ENCODE data around the gene MED29. TPM values are rescaled to one million over a fixed set of nuclear protein-coding genes. Genes with fewer than 3 reads are reported as not detected.

MED29 gene
- 30.9 and 33.6 TPM in 2 replicates for total RNA-seq

GRCh38 chr19:39390751-39391437, at the start of gene MED29, which contains the start of gene PAF1:
Gene MED29 (plus strand): TSS chr19:39391378. CDS start chr19:39391423, 45 bp downstream.
Gene PAF1 (minus strand): TSS chr19:39391106. CDS start chr19:39390864, 242 bp downstream.

GRCh38 chr19:39341719-39342604, 49.2 kb upstream of the MED29 start, which contains the start of gene SAMD4B:
Gene SAMD4B (plus strand): TSS chr19:39342421. CDS start chr19:39356894, 14,473 bp downstream.

GRCh38 chr19:39406656-39407409, 15.7 kb downstream of the MED29 start, which contains the start of gene ZFP36:
Gene ZFP36 (plus strand): TSS chr19:39406847. CDS start chr19:39406905, 58 bp downstream.

GRCh38 chr19:39412100-39412866, 21.1 kb downstream of the MED29 start, which contains the start of gene PLEKHG2:
Gene PLEKHG2 (plus strand): TSS chr19:39412669. CDS start chr19:39414087, 1,418 bp downstream.

GRCh38 chr19:39435499-39436349, 44.5 kb downstream of the MED29 start, which contains the start of gene RPS16:
Gene RPS16 (minus strand): TSS chr19:39435949. CDS start chr19:39435895, 54 bp downstream.

GRCh38 chr19:39445196-39446111, 54.3 kb downstream of the MED29 start, which contains the start of gene SUPT5H:
Gene SUPT5H (plus strand): TSS chr19:39445582. CDS start chr19:39445891, 309 bp downstream.

Other genes with a start within 250 kb of the MED29 start
- 0.72 and 1.3 TPM in 2 replicates for gene NCCRP1, start 194.4 kb upstream of the MED29 start, total RNA-seq
- not detected in 2 replicates for gene SYCN, start 187.1 kb upstream of the MED29 start, total RNA-seq
- gene IFNL3, start 146.4 kb upstream of the MED29 start, total RNA-seq = not detected in 2 replicates
- not detected in 2 replicates for gene IFNL4, start 142.5 kb upstream of the MED29 start, total RNA-seq
- not detected in 2 replicates for gene IFNL2, start 123.0 kb upstream of the MED29 start, total RNA-seq
- not detected in 2 replicates for gene IFNL1, start 95.0 kb upstream of the MED29 start, total RNA-seq
- 0.11 TPM in 1 of 2 replicates, not detected in the other for gene LRFN1, start 70.5 kb upstream of the MED29 start, total RNA-seq
- gene GMFG, start 55.3 kb upstream of the MED29 start, total RNA-seq = not detected in 2 replicates
- 47.5 and 53.5 TPM in 2 replicates for gene SAMD4B, start 49.0 kb upstream of the MED29 start, total RNA-seq
- 25.3 and 41.4 TPM in 2 replicates for gene PAF1, start 272 bp upstream of the MED29 start, total RNA-seq
- gene ZFP36, start 15.5 kb downstream of the MED29 start, total RNA-seq = 37.7 and 60.0 TPM in 2 replicates
- gene PLEKHG2, start 21.3 kb downstream of the MED29 start, total RNA-seq = 4.1 and 10.5 TPM in 2 replicates
- 1,797 and 2,309 TPM in 2 replicates for gene RPS16, start 44.6 kb downstream of the MED29 start, total RNA-seq
- gene SUPT5H, start 54.2 kb downstream of the MED29 start, total RNA-seq = 44.0 and 55.0 TPM in 2 replicates
- gene TIMM50, start 89.5 kb downstream of the MED29 start, total RNA-seq = 86.0 and 123 TPM in 2 replicates
- gene DLL3, start 107.6 kb downstream of the MED29 start, total RNA-seq = 2.0 and 2.6 TPM in 2 replicates
- gene SELENOV, start 123.8 kb downstream of the MED29 start, total RNA-seq = not detected in 2 replicates
- 1.8 and 2.1 TPM in 2 replicates for gene EID2B, start 141.5 kb downstream of the MED29 start, total RNA-seq
- 8.8 and 19.9 TPM in 2 replicates for gene EID2, start 148.8 kb downstream of the MED29 start, total RNA-seq
- gene LGALS13, start 211.1 kb downstream of the MED29 start, total RNA-seq = not detected in 2 replicates